Activated CD4-positive, CD25-positive, alpha-beta regulatory T cell treated with anti-CD3 and anti-CD28 coated beads, Interleukin-2, amount 50 U/mL, for 24 hours (primary cell): ENCODE data around the gene TSBP1.
A peak's percentile ranks its signal among the peaks of the same experiment; 100 is the strongest.
"Not testable (repeated sequence)": the region's sequence is repeated elsewhere in the genome, so short reads cannot be mapped to it uniquely, and the experiment has no call there.

Source experiments
- ATAC-seq, 2 donors: fragments of 150-1000 bp; cut with Tn5 transposase; one replicate each; pipeline ENCODE4 v1.10.0; 2021; ENCODE audit warnings: mild to moderate bottlenecking in 1 of 2, moderate library complexity in 1 of 2

The TSBP1 gene

GRCh38 chr6:32375739-32376529 is 4.2 kb upstream of the TSBP1 start:
- ATAC-seq: no peak

GRCh38 chr6:32371229-32371628 is 474 bp downstream of the TSBP1 start:
- ATAC-seq: no peak

- no peak for ATAC-seq
These were observed 1.2 kb downstream of the TSBP1 start for GRCh38 chr6:32370505-32370904.

GRCh38 chr6:32369660-32370059 is 2.0 kb downstream of the TSBP1 start:
- no peak for ATAC-seq

DNA sequence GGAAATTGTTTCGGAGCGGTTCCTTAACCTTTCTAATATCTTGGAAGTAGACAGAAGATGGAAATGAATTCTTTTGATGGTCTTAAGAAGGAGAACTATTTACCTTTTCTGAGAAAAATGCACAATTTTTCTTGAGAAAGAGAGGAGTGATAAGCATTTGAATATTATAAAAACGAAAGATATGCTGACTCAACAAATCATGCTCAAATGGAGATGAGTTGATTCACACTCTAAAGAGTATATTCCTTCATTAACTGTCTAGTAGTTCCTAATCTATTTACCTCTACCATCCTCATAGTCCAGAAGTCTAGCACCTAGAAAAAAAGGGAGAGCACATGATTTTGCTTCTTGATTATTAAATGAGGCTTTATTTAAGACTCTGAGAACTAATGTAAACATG is 4.1 kb downstream of the TSBP1 start:
- no peak for ATAC-seq

DNA sequence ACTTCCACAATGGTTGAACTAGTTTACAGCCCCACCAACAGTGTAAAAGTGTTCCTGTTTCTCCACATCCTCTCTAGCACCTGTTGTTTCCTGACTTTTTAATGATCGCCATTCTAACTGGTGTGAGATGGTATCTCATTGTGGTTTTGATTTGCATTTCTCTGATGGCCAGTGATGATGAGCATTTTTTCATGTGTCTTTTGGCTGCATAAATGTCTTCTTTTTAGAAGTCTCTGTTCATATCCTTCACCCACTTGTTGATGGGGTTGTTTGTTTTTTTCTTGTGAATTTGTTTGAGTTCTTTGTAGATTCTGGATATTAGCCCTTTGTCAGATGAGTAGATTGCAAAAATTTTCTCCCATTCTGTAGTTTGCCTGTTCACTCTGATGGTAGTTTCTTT is 12.5 kb downstream of the TSBP1 start:
- not testable (repeated sequence) for ATAC-seq

DNA sequence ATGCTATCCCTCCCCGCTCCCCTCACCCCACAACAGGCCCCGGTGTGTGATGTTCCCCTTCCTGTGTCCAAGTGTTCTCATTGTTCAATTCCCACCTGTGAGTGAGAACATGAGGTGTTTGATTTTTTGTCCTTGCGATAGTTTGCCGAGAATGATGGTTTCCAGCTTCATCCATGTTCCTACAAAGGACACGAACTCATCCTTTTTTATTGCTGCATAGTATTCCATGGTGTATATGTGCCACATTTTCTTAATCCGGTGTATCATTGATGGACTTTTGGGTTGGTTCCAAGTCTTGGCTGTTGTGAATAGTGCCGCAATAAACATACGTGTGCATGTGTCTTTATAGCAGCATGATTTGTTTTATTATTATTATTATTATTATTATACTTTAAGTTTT is 13.2 kb downstream of the TSBP1 start:
- ATAC-seq: not testable (repeated sequence)

- no peak for ATAC-seq
These were observed 16.7 kb downstream of the TSBP1 start for GRCh38 chr6:32355018-32355417.

DNA sequence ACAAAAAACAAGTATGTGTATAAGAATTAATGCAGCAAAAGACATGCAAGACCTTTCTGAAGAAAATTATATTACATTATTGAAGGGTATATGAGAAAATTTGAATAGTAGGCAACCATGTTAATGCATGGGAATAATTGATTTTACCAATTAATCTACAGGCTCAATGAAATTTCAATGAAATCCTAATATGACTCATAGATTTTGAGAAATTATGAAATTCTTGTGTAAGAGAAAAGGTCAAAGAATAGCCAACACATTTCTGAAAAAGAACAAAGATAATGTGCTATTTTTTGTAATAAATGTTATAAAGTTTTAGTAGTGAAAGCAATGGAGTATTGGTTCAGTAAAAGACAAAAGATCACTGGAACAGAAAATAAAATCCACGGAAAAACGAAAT is 18.4 kb downstream of the TSBP1 start:
- ATAC-seq: no peak

- ATAC-seq: no peak
These were observed 31.5 kb downstream of the TSBP1 start for GRCh38 chr6:32340242-32340641.

DNA sequence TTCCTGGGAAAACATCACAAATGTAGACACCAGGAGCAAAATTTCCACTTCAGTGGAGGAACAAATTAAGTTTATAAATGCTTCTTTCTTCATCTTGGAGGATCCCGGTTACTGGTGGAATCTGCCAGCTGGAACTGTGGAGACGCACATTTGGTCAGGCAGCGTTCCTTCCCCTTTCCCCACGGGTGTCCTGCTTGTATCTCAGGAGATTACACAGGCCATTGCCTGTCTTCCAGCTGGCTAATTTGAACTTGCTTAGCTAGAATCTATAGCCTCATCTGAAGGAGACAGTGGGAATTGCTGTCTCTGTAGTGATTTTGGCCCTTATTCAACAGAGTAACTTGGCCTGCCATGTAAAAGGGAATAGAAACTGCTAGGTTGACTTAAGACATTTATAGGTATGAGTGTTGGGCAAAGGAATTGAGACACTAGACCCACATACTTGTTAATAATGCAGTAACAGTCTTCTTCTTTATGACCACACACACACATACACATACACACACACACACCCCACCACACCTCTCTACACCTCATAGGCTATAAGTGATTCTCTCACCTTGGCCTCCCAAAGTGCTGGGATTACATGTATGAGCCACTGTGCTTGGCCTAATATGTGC is 34.4 kb downstream of the TSBP1 start:
- no peak for ATAC-seq

- ATAC-seq: no peak
These were observed 39.3 kb downstream of the TSBP1 start for GRCh38 chr6:32332433-32332832.

DNA sequence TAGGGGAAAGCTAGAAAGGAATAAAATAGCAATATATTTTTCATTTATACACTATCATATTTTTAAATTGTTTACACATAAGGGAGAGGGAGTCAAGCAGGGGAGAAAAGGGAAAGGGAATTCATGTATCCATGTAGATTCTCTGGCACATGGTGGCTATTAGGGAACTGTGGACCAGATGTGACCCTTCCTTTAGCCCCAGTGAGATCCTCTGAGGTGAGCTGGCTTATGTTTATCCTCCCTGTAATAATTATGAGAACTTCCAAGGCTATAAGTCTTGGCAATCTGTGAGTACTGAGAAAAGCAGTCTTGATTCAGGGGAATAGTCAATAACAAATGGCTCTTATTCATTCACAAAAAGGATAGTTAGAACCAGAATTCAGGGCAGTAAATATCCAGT is 42.6 kb downstream of the TSBP1 start:
- no peak for ATAC-seq

DNA sequence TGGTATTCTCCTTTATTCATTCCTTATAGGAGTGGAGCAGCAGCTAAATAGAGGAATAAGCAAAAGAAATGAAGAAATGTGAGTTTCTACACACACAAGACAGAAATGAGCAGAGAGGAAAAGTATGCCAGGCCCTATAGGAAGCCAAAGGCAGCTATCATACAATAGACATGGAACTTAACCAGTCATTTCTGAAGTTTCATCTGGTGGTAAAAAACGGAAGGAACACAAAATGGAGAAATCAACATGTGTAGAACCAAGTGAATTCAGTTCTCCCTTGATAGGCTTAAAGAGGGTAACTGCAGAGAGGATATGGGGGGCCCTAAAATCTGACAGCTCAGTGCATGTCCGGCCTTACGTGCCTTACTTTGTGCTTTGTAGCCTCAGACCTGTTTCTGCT is 44.6 kb downstream of the TSBP1 start:
- ATAC-seq: peak in 1 of 2 donors; percentile 20

GRCh38 chr6:32318501-32318900 is 53.2 kb downstream of the TSBP1 start:
- ATAC-seq: no peak

DNA sequence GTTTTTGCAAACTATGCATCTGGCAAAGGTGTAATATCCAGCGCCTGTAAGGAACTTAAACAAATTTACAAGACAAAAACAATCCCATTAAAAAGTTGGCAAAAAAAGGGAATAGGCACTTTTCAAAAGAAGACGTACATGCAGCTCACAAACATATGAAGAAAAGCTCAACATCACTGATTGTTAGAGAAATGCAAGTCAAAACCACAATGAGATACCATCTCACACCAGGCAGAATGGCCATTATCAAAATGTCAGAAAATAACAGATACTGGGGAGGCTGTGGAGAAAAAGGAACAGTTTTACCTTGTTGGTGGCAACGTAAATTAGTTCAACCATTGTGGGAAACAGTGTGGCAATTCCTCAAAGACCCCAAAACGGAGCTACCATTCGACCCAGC is 54.2 kb downstream of the TSBP1 start:
- no peak for ATAC-seq

GRCh38 chr6:32313964-32314363 is 57.7 kb downstream of the TSBP1 start:
- ATAC-seq: no peak

DNA sequence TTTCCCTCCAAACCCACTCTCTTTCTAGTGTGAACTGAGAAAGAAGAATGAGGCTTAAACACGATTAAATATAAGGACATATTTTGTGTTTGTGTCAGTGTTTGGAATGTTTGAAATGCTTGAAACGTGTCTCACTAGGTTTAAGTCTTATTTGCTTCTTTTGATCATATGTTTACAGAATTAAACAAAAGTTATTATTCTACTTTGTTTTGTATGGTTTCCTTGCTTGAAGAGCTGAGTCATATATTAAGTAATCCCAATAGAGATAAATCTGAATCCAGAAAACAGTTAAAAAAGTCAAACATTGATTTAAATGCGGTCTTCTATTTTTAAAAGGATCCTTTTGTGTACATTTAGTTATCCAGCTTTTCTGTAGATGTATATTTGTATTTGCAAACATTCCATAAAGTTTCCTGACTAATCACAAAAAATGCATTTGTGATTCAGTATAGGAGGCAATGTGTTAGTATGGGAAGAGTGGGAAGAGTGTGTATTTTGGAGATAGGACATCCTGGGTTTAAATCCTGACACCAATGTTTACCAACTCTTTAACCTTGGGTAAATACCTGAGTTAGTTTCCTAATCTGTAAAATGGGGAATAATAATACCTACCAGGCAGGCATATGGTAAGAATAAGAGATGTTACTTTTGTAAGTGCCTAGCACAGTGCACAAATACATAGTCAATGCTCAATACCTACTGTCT is 72.9 kb downstream of the TSBP1 start:
- no peak for ATAC-seq

DNA sequence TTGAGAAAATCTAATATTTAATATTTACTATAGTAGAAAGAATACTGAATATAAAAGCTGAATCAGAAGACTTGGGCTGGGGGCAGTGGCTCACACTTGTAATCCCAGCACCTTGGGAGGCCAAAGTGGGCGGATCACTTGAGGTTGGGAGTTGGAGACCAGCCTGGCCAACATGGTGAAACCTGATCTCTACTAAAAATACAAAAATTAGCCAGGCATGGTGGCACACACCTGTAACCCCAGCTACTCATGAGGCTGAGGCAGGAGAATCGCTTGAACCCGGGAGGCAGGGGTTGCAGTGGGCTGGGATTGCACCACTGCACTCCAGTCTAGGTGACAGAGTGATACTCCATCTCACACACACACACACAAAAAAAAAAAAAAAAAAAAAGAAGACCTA is 76.7 kb downstream of the TSBP1 start:
- not testable (repeated sequence) for ATAC-seq

DNA sequence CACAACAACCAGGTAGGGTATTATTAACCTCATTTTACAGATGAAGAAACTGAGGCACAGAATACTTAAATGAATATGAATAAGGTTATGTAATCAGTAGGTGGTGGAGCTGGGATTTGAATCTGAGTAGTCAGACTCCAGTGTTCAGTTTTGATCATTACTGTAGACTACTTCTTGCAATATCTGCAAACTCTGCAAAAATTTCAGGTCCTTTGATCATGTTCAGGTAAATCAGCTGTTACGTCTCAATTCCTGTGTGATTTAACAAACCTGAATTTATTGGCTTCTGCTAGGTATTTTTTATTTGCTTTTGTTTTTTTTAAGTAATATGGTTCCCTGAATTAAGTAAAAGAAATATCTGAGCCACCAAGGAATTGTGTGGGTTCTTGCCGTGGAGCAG is 77.1 kb downstream of the TSBP1 start:
- no peak for ATAC-seq

DNA sequence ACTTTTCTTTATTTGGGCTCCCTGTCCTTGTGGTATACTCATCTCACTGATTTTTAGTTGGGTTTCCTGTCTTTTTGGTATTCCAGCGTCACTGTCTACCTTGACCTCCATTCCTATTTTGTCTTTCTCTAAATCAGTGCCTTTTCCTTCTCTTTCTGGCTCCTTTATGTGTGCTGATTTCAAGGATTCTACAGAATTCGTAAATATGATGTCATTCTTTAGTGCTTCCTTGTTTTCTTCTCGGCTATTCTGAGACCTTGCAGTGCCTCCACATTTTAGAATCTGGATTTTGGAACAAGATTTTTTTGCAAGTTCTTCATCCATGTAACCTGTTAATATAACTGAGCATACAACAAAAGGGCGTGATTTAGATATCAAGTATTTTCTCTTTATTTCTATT is 78.0 kb downstream of the TSBP1 start:
- ATAC-seq: no peak

DNA sequence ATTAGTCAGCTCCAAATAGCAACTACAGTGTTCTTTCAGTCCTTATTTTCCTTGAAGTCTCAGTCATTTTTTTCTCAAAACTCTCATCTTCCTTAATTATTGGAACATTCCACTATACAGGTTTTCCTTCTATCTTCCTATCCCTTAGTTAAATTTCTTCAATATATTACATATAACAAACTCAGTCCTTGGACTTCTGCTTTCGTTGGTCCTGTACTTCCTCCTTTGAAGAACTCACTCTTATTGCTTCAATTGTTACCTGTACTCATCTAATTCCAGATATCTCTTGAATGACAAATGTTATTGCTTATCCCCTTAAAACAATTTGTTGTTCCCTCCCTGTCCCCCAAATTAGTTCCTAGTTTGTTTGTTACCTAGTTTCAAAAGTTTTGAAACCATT is 80.2 kb downstream of the TSBP1 start:
- ATAC-seq: no peak

GRCh38 chr6:32290886-32291450 is 80.7 kb downstream of the TSBP1 start:
- no peak for ATAC-seq

GRCh38 chr6:32288426-32288825 is 83.3 kb downstream of the TSBP1 start:
- no peak for ATAC-seq
